HG03378 (cell line): ENCODE data around the gene SBK2.
"Not testable (repeated sequence)": the region's sequence is repeated elsewhere in the genome, so short reads cannot be mapped to it uniquely, and the experiment has no call there.

Experiments used
- ATAC-seq: cut with Tn5 transposase; IDR thresholded peaks from one replicate; pipeline ENCODE4 v1.9.1; 2021; ENCODE audit warnings: mild to moderate bottlenecking, moderate library complexity; ENCODE audit not compliant: unreplicated experiment

The SBK2 gene, protein sequence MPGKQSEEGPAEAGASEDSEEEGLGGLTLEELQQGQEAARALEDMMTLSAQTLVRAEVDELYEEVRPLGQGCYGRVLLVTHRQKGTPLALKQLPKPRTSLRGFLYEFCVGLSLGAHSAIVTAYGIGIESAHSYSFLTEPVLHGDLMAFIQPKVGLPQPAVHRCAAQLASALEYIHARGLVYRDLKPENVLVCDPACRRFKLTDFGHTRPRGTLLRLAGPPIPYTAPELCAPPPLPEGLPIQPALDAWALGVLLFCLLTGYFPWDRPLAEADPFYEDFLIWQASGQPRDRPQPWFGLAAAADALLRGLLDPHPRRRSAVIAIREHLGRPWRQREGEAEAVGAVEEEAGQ

DNA sequence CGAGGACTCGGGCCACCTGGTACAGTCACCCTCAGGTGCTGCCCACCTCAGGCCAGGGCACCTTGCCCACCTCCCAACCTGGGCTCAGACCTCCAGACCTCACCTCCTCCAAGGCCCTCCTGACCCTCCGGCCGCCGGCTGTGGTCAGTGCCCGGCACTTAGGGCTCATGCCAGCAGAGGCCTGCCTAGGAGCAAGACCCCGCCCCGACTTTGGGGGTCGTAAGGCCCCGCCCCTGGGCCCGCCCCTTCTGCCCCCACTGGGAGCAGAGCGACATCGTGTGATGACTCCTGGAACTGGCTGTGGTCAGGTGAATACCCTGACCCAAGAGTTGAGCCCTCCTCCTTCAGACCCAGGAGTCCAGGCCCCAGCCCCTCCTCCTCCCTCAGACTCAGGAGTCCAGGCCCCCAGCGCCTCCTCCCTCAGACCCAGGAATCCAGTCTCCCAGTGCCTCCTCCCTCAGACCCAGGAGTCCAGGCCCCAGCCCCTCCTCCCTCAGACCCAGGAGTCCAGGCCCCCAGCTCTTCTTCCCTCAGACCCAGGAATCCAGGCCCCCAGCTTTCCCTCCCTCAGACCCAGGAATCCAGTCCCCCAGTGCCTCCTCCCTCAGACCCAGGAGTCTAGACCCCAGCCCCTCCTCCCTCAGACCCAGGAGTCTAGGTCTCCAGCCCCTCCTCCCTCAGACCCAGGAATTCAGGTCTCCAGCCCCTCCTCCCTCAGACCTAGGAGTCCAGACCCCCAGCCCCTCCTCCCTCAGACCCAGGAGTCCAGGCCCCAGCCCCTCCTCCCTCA is at the start of gene SBK2:
TSS of gene SBK2 (minus strand) at position 183 of the 790 bp plus-strand sequence. CDS start 839 bp downstream, outside the sequence.
- ATAC-seq = no peak

DNA sequence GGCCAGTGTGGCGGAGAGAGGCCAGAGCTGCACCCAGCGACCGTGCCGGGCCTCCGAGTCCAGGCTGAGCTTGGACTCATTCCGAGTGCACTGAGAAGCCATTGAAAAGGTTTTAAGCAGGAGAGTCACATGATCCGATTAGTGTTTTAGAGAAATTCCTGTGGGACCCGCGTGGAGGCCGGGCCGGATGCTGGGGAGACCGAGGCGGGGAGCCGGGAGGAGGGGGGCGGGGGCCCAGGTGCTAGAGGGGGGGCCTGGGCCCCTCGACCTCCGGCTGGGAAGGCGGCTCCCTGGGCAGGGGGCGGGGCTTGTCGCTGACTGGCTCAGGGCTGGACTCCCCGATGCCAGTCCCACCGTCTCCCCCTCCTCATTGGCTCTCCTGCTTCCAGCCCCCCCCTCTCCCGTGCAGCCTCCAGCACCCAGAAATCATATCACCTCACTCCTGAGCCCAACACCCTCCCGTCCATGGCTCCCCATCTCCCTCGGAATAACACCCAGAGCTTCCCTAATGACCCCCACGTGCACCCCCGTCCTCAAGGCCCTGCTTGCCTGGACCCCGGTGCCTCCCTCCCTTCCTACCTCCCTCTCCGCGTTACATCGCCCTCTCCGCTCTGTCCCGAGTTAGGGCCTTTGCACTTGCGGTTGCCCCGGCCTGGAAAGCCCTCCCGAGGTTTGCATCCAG is 48.9 kb upstream of the SBK2 start:
- ATAC-seq = no peak

DNA sequence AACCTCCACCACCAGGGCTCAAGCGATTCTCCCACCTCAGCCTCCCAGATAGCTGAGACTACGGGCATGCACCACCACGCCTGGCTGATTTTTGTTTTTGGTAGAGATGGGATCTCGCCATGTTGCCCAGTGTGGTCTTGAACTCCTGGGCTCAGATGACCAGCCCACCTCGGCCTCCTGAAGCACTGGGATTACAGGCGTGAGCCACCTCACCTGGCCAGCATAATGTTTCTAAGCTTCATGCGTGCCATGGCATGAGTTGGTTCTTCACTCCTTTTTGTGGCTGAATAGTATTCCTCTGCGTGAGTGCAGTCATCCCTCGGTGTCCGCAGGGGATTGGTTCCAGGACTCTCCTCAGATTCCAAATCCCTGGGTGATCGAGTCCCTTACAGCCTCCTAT is 47.9 kb upstream of the SBK2 start:
- ATAC-seq = no peak

DNA sequence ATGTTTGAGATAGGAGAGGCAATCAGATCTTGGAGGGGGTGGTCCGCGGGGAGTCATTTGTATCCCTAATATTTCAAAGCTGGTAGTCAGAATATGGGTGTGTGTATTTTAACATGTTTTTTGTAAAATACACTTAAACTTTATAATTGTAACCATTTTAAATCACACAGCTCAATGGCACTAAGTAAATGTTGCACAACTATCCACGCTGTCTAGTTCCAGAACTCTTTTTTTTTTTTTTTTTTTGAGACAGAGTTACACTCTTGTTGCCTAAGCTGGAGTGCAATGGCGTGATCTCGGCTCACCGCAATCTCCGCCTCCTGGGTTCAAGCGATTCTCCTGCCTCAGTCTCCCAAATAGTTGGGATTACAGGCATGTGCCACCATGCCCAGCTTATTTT is 47.0 kb upstream of the SBK2 start:
- ATAC-seq = not testable (repeated sequence)

DNA sequence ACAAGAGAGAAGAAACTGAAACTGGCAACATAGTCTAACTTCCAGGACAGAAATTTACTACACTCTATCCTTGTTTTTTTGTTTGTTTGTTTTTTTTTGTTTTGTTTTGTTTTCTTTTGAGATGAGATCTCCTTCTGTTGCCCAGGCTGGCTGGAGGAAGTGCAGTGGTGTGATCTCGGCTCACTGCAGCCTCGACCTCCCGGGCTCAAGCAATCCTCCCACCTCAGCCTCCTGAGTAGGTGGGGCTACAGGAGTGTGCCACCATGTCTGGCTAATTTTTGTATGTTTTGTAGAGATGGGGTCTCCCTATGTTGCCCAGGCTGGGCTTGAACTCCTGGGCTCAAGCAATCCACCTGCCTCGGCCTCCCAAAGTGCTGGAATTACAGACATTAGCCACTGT is 45.4 kb upstream of the SBK2 start:
- not testable (repeated sequence) for ATAC-seq

DNA sequence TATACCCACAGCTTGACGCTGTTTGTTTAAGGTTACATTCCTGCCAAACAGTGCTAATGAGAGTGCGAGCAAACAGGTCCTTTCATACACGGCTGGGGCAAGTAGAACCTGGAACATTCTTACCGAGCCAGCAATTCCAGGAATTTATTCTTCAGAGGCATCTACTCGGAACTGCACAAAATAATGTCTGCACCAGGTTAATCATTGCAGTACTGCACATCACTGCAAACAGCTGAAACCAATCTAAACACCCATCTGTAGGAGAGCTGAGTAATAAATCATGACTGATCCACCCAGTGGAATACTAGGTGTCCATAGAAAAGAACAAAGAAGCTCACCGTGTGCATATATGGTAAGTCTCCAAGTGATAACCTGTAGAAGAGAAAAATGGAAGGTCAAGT is 44.9 kb upstream of the SBK2 start:
- no peak for ATAC-seq

DNA sequence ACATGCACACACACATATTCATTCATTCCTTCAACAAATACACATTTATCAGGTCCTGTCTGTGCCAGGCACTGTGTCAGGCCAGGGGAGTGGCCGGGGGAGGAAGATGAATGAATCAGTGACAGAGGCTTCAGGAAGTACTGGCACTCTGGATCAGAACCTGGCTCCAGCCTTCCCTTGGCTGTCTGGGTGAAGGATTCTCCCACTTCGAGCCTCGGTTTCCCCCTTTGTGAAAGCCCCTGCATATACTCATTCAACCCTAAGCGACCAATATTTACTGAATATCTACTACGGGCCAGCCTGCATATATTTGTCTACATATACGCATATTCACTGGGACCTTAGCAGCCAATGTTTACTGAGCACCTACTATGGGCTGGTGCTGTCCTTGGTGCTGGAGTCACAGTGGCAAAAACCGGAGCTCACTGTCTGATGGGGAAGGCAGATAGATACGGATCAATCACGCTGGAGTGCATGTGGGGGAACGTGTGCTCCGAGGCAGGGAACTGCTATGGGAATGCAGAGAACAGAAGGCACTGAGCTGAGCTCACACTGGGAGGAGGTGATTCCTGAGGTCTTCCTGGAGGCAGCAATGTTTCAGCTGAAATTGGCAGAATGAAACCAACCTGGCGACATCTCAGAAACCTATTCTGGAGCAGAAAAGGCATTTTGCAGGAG is 44.4 kb upstream of the SBK2 start:
- ATAC-seq = no peak

DNA sequence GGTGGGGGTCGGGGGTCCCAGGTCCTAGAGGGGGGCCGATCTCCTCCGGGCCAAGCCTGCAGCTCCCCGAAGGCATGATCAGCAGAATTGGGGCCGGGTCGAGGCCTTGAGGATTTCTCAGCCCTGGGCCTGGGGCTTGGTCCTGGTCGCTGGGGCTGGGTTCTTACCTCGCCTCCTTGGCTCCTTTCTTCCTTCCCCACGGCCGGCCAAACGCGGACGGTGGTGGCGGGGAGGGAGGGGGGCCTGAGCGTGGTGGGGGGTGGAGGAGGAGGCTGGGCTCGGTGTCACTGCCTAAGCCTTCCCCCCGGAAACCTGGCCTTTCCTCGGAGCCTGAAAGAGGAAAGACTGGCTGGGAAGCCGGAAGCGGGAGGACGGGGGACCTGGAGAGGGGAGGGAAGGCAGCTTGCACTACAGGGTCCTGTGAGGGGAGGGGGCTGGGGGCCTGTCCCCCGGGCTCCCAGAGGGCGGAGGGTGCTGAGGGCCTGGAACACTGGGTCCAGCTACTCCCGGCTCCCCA is 43.8 kb upstream of the SBK2 start, which contains the start of gene ZNF579:
TSS of gene ZNF579 (minus strand) at position 221 of the 517 bp plus-strand sequence. CDS start 1,209 bp downstream, outside the sequence.
- no peak for ATAC-seq

DNA sequence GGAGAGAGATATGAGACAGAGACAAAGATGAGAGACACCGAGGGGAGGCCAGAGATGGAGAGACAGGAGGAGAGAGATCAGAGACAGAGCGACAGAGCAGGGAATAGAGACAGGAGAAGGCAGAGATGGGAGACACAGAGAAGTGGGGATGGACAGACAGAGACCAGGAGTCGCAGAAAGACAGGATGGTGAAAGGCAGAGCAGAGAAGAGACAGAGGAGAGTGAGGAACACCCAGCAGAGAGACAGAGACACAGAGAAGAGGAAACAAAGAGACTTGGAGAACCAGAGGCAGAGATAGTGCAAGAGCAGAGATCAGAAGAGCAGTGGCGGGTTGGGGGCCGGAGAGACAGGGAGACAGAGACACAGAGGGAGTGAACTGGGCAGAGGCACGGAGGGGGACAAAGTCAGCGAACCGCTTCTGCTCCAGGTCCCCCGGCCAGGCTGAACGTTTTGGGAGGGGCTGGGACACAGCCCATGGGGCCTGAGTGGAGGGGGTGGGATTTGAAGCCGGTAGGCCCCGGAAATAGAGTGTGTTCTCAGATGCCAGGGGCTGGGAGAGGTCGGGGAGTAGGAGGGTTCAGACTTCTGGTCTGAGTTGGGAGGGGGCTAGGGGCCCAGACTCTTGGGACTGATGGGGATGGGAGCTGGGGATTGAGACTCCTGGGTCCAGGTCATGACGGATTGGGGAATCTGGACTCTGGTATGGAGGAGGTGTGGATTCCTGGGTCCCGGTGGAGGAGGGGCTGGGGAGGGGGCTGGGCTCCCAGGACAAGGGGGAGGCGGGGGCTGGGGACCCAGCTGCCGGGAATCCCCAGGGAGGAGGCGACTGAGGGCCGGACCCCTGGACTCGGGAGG is 43.1 kb upstream of the SBK2 start:
- no peak for ATAC-seq

DNA sequence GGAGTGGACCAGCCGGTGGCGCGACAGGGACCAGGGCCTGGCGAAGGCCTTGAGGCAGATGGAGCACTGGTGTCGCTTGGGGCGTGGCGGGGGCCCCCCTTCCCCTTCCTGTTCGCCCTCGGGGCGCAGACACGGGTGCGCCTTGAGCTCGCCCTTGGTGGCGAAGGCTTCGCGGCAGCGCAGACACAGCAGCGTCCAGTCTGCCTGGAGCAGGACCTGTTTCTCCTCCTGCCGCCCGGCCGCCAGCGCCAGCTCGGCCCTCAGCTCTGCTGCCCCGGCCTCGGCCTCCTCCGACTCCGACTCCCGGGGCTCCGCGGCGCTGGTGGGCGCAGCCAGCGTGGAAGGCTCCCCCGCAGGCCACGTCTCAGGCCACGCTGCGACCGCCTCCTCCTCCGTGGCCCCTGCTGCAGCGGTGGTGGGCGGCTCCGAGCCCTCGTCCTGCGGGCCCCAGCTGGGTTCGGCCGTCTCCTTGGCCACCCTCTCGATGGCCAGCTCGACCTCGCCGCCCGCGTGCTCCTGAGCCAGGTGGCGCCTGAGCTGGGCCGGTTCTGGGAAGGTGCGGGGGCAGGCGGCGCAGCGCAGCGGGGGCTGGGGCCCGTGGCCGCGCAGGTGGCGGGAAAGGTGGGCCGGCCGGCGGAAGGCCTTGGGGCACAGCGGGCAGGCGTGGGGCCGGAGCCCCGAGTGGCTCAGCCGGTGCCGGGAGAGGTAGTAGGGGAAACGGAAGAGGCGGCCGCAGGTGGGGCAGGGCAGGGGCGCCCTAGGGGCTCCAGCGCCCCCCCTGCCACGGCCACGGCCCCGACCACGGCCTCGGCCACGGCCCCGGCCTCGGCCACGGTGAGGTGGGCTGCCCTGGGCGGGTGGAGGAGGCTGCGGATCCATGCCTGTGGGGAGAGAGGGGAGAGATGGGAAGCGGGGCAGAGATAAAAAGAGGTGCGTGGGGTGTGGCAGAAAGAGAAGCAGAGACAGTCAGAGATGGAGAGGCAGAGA is 42.1 kb upstream of the SBK2 start:
- ATAC-seq = no peak

DNA sequence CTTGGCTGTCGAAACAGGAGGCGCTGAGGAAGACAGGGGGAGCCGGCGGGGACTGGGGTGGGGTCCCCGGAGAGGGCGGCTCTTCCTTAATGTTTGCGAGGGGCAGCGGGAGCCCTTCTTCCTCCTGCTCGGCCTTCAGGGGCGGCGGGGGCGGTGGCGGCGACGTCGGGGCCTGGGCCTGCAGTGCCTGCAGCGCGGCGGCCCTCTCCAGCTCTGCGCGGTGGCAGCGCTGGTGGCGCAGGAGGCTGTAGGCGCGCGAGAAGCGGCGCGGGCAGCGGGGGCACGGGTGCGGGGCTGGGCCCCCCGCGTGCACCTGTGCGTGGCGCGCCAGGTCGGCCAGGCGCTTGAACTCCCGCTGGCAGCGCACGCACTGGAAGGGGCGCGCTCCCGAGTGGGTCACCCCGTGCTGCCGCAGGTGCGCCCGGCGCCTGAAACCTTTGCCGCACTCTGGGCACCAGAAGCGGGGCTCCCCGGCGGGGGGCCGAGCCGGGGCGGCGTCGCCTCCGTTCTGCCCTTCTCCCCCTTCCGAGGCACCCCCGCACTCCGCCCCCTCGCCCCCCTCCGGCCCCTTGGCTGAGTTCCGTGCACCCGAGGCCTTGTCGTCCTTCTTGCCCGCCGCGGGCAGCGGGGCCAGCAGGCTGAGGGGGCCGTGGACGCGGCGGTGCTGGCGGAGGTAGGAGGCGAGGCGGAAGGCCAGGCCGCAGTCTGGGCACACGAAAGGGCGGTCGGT is 41.3 kb upstream of the SBK2 start:
- no peak for ATAC-seq

DNA sequence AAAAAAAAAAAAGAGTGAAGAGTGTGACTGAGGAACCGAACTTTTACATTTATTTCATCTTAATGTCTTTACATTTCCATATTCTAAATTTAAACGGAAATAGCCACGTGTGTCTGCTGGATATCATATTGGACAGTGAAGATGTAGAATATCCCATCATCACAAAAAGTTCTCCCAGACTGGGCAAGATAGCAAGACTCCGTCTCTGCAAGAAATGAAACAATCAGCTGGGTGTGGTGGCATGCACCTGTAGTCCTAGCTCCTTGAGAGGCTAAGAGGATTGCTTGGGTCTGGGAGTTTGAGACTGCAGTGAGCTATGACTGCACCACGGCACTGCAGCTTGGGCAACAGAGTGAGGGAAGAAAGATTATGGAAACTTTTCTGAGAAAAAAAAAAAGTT is 39.8 kb upstream of the SBK2 start:
- ATAC-seq = no peak

DNA sequence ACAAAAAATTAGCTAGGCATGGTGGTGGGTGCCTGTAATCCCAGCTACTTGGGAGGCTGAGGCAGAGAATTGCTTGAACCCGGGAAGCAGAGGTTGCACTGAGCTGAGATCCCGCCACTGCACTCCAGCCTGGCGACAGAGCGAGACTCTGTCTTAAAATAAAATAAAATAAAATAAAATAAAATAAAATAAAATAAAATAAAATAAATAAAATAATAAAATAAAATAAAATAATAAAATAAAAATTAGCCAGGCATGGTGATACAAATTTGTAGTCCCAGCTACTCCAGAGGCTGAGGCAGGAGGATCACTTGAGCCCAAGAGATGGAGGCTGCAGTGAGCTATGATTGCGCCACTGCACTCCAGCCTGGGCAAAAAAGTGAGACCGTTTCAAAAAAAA is 37.0 kb upstream of the SBK2 start:
- ATAC-seq = not testable (repeated sequence)

DNA sequence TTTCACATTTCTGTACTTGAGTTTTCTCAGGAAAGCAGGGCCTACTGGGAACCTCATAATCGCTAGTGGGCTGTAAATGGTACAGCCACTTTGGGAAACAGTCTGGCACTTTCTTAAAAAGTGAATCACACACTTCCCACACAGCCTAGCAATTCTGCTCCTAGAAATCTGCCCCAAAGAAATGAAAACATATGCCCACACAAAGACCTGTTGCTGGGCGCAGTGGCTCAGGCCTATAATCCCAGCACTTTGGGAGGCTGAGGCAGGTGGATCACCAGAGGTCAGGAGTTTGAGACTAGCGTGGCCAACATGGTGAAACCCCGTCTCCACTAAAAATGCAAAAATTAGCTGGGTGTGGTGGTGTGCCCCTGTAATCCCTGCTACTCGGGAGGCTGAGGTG is 32.5 kb upstream of the SBK2 start:
- not testable (repeated sequence) for ATAC-seq

DNA sequence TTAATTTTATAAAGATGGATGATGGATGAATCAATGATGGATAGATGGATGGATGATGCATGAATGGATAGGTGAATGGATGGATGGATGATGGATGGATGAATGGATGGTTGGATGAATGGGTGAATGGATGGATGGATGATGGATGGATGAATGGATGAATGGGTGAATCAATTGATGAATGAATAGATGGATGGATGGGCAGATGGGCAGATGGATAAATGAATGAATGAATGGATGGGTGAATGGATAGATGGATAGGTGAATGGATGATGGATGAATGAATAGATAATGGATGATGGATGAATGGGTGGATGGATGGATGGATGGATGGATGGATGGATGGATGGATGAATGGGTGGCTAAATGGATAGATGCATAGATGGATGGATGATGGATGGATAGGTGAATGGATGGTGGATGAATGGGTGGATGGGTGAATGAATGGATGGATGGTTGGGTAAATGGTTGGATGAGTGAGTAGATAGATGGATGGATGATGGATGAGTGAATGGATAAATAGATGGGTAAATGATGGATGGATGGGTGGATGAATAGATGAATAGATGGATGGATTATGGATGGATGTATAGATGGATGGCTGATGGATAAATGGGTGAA is 30.9 kb upstream of the SBK2 start:
- no peak for ATAC-seq

DNA sequence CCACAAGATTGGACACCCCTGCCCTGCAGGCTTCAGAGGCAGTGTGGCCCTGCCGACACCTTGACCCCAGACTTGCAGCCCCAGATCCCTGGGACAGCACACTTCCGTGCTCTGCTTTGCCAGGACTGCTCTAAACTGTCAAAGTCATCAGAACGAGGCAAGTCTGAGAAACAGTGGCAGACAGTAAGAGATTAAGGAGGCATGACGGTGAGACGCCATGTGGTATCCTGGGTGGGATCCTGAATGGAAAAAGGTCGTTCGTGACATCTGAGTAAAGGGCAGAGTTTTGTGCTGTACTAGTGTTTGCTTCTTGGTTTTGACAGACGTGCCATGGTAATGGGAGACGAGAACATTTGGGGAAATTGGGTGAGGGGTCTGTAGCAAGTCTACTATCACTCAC is 29.9 kb upstream of the SBK2 start:
- ATAC-seq = no peak

DNA sequence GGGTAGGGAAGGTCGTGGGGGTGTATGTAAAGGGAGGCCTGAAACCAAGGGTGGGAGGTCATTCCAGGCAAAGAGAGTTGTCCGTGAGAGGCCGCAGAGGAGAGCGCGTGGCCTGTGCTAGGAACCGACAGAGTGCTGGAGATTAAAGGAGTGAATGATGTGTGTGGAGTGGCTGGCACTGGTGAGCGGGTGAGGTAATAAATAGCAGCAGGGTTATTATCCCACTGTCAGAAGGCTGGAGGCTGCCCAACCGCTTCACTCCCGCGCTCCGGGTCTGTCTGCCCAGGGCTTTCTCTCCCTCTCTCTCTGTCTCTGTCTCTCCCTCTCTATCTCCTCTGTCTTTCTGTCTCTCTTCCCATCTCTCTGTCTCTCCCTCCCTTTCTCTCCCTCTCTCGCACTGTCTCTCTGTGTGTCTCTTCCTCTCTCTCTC is 26.3 kb upstream of the SBK2 start:
- no peak for ATAC-seq
